ENCODE measurements around the gene HSD17B1. TPM values are rescaled to one million over a fixed set of nuclear protein-coding genes. Genes with fewer than 3 reads are reported as not detected.

The HSD17B1 gene
- total RNA-seq, 1 experiment from 2014 or later, result 0.60 TPM

- H3K27ac ChIP-seq (ENCODE audit: low read depth, low read length, poor library complexity, severe bottlenecking), result no peak overlapping the region
- DNase-seq (ENCODE audit: low spot score), result no peak
- POLR2A ChIA-PET (ENCODE audit: low non-redundant PET), result no interaction called here
Observed at GRCh38 chr17:42508426-42509165, 44.1 kb upstream of the HSD17B1 start.

DNA sequence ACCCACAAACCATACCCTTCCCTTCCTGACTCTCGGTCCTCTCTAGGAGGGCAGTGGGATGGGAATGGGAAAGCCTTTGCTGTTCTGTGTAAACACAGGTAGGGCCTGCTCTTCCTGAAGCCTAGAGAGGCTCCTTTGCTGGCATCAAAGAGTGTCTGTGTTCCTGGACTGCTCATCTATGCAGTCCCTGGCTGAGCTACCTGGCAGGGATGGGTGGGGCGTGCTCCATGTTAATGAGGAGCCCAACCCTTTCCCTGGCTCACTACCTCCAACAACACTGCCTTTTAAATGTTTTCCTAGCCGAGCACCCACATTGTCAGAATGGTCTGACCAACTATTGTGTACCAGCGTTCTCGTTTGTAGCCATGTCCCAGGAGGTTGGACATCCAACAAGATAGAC lies 43.3 kb upstream of the HSD17B1 start:
- no peaks in the 10 kb centered on the region for H3K27me3 ChIP-seq (replicated peaks; ENCODE audit: insufficient read depth, low read depth, low read length, poor library complexity)
- no peak overlapping the region for H3K4me3 ChIP-seq (ENCODE audit: low read depth, low read length, poor library complexity, severe bottlenecking)
- H3K4me1 ChIP-seq (ENCODE audit: insufficient read depth, low read length, poor library complexity, severe bottlenecking), result no peaks in the 10 kb centered on the region
- no peaks in the 10 kb centered on the region for H3K9me3 ChIP-seq (ENCODE audit: low read depth, low read length, poor library complexity, severe bottlenecking)
- BruUV-seq (replicated peaks), result no TSS peak
- ChIA-PET POLR2A (ENCODE audit: low non-redundant PET) (no interaction called here), CTCF (no interaction called here)
- no peak overlapping the region for H3K27ac ChIP-seq (ENCODE audit: low read depth, low read length, poor library complexity, severe bottlenecking)
- peaks cover 3% of the 10 kb centered on the region for H3K36me3 ChIP-seq (ENCODE audit: insufficient read depth, low read length, poor library complexity, severe bottlenecking)
- no peak for TF ChIP-seq EZH2 (IDR thresholded peaks at IDR 0.05; ENCODE audit: borderline replicate concordance, low read depth, low read length, poor library complexity, severe bottlenecking)
- TF ChIP-seq, protein P1, sequence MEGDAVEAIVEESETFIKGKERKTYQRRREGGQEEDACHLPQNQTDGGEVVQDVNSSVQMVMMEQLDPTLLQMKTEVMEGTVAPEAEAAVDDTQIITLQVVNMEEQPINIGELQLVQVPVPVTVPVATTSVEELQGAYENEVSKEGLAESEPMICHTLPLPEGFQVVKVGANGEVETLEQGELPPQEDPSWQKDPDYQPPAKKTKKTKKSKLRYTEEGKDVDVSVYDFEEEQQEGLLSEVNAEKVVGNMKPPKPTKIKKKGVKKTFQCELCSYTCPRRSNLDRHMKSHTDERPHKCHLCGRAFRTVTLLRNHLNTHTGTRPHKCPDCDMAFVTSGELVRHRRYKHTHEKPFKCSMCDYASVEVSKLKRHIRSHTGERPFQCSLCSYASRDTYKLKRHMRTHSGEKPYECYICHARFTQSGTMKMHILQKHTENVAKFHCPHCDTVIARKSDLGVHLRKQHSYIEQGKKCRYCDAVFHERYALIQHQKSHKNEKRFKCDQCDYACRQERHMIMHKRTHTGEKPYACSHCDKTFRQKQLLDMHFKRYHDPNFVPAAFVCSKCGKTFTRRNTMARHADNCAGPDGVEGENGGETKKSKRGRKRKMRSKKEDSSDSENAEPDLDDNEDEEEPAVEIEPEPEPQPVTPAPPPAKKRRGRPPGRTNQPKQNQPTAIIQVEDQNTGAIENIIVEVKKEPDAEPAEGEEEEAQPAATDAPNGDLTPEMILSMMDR (conservative IDR thresholded peaks at IDR 0.05; ENCODE audit: low read depth, low read length), result no peak
- intact Hi-C loops (cut with micrococcal nuclease; ENCODE audit: unreplicated experiment), result no loop called here
- no peak for DNase-seq (ENCODE audit: low spot score)

More at GRCh38 chr17:42508426-42509165, 44.1 kb upstream of the HSD17B1 start:
- Histone ChIP-seq H3K36me3 (ENCODE audit: insufficient read depth, low read length, poor library complexity, severe bottlenecking) (peaks cover 5% of the 10 kb centered on the region), H3K27me3 (replicated peaks; ENCODE audit: insufficient read depth, low read depth, low read length, poor library complexity) (no peaks in the 10 kb centered on the region), H3K9me3 (ENCODE audit: low read depth, low read length, poor library complexity, severe bottlenecking) (no peaks in the 10 kb centered on the region), H3K4me1 (ENCODE audit: insufficient read depth, low read length, poor library complexity, severe bottlenecking) (no peaks in the 10 kb centered on the region), H3K4me3 (ENCODE audit: low read depth, low read length, poor library complexity, severe bottlenecking) (no peak overlapping the region)
- intact Hi-C loops (cut with micrococcal nuclease; ENCODE audit: unreplicated experiment), result no loop called here
- no TSS peak for BruUV-seq (replicated peaks)
- CTCF ChIA-PET, result interaction anchor here (0.6 kb wide), 1 partner anchor 24 kb away, joined by 3 read pairs; no protein-coding TSS in a partner anchor
- TF ChIP-seq, protein P1 (conservative IDR thresholded peaks at IDR 0.05; ENCODE audit: low read depth, low read length), result no peak
- TF ChIP-seq EZH2 (IDR thresholded peaks at IDR 0.05; ENCODE audit: borderline replicate concordance, low read depth, low read length, poor library complexity, severe bottlenecking), result no peak

GRCh38 chr17:42509841-42510240 lies 42.9 kb upstream of the HSD17B1 start:
- DNase-seq (ENCODE audit: low spot score), result no peak
- ChIA-PET CTCF (no interaction called here), POLR2A (ENCODE audit: low non-redundant PET) (no interaction called here)
- BruUV-seq (replicated peaks), result no TSS peak
- no peaks in the 10 kb centered on the region for H3K36me3 ChIP-seq (ENCODE audit: insufficient read depth, low read length, poor library complexity, severe bottlenecking)
- no peak for TF ChIP-seq EZH2 (IDR thresholded peaks at IDR 0.05; ENCODE audit: borderline replicate concordance, low read depth, low read length, poor library complexity, severe bottlenecking)
- TF ChIP-seq, protein P1 (conservative IDR thresholded peaks at IDR 0.05; ENCODE audit: low read depth, low read length), result no peak
- no peaks in the 10 kb centered on the region for H3K27me3 ChIP-seq (replicated peaks; ENCODE audit: insufficient read depth, low read depth, low read length, poor library complexity)
- intact Hi-C loops (cut with micrococcal nuclease; ENCODE audit: unreplicated experiment), result no loop called here
- H3K4me1 ChIP-seq (ENCODE audit: insufficient read depth, low read length, poor library complexity, severe bottlenecking), result no peaks in the 10 kb centered on the region
- H3K4me3 ChIP-seq (ENCODE audit: low read depth, low read length, poor library complexity, severe bottlenecking), result no peak overlapping the region
- no peak overlapping the region for H3K27ac ChIP-seq (ENCODE audit: low read depth, low read length, poor library complexity, severe bottlenecking)
- H3K9me3 ChIP-seq (ENCODE audit: low read depth, low read length, poor library complexity, severe bottlenecking), result no peaks in the 10 kb centered on the region
